ENCODE measurements around the gene ADAMTS6. TPM values are rescaled to one million over a fixed set of nuclear protein-coding genes. Genes with fewer than 3 reads are reported as not detected.

Gene ADAMTS6
- total and polyA plus RNA-seq, 9 donors: 0.80 to 3.2 (median 1.4) TPM

DNA sequence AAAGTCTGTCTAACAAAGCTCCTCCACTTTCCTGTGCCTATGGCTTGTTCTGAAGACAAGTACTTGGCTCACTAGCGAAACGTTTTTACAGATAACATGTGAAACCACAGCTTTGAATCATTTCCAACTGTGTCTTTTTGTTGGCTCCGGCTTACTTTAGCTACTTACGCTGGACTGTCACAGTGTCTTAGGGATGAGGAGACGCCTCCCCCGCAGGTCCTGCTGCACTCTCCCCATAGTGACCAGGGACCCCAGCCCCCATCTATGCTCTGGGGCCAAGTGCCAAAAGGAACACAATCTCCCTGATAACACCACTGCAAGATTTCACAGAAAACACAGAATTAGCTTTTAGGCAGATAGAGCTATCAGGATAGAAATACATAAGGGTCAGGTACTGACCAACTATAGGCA lies 219.1 kb downstream of the ADAMTS6 start:
- H3K4me3 ChIP-seq (ENCODE audit: low read length): no peak overlapping the region
- H3K27me3 ChIP-seq (ENCODE audit: control insufficient read depth, insufficient read depth, low read length): no peaks in the 10 kb centered on the region
- H3K36me3 ChIP-seq (ENCODE audit: control insufficient read depth, insufficient read depth, low read length): no peaks in the 10 kb centered on the region
- H3K9me3 ChIP-seq (replicated peaks; ENCODE audit: control insufficient read depth, low read depth, low read length): no peaks in the 10 kb centered on the region
- peak; percentile 66 for DNase-seq
- 13% methylated on average over 4 of the region's 6 CpGs for WGBS (ENCODE audit: insufficient coverage)
- H3K27ac ChIP-seq (ENCODE audit: low read length): no peak overlapping the region
- H3K4me1 ChIP-seq (ENCODE audit: control insufficient read depth, insufficient read depth, low read length): peaks cover 3% of the 10 kb centered on the region

GRCh38 chr5:65262096-65262495 lies 219.6 kb downstream of the ADAMTS6 start:
- Histone ChIP-seq H3K9me3 (replicated peaks; ENCODE audit: control insufficient read depth, low read depth, low read length) (no peaks in the 10 kb centered on the region), H3K4me1 (ENCODE audit: control insufficient read depth, insufficient read depth, low read length) (peaks cover 3% of the 10 kb centered on the region), H3K4me3 (ENCODE audit: low read length) (no peak overlapping the region), H3K36me3 (ENCODE audit: control insufficient read depth, insufficient read depth, low read length) (no peaks in the 10 kb centered on the region), H3K27me3 (ENCODE audit: control insufficient read depth, insufficient read depth, low read length) (no peaks in the 10 kb centered on the region), H3K27ac (ENCODE audit: low read length) (no peak overlapping the region)
- no peak for DNase-seq
- WGBS (ENCODE audit: insufficient coverage): 74% methylated on average over 2 of the region's 3 CpGs

DNA sequence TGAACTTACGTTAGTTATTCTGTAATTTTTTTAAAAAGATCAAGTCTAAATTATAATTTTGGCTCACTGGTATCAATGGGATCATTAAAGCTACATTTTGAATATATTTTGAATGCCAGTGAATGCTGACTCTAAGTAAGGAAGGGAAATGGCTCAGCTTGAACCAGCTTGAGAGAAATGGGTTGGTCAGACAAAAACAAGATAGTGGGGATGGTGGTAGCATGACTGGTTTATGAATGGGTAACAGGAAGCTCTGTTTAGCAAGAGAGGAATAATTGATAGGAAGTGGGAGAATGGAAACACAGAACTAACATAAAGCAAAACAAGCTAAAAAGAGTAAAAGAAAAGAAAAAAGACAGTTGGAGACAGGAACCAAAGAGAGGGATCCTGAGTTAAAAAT lies 220.2 kb downstream of the ADAMTS6 start:
- no CpG with 5 or more reads among the region's 1 CpG for WGBS (ENCODE audit: insufficient coverage)

DNA sequence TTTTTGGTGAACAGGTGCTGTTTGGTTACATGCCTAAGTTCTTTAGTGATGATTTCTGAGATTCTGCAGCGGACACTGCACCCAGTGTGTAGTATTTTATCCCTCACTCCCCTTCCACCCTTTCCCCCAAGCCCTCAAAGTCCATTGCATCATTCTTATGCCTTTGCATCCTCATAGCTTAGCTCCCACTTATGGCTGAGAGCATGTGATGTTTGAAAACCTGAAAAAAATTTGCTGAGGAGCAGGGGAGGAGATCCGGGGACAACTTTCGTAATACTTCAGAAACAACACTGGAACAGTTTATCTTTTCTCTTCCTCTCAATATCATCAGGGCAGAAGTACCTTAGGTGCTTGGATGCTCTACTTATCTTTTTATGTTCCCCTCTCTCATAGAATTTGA lies 226.4 kb downstream of the ADAMTS6 start:
- H3K27me3 ChIP-seq (ENCODE audit: control insufficient read depth, insufficient read depth, low read length): no peaks in the 10 kb centered on the region
- H3K36me3 ChIP-seq (ENCODE audit: control insufficient read depth, insufficient read depth, low read length): no peaks in the 10 kb centered on the region
- no peak overlapping the region for H3K27ac ChIP-seq (ENCODE audit: low read length)
- no peak for DNase-seq
- no peak overlapping the region for H3K4me3 ChIP-seq (ENCODE audit: low read length)
- 100% methylated on average over 1 of the region's 3 CpGs for WGBS (ENCODE audit: insufficient coverage)
- no peaks in the 10 kb centered on the region for H3K9me3 ChIP-seq (replicated peaks; ENCODE audit: control insufficient read depth, low read depth, low read length)
- H3K4me1 ChIP-seq (ENCODE audit: control insufficient read depth, insufficient read depth, low read length): no peaks in the 10 kb centered on the region

More for the DNA sequence above, 220.2 kb downstream of the ADAMTS6 start:
- no peak for DNase-seq
- H3K36me3 ChIP-seq (ENCODE audit: control insufficient read depth, insufficient read depth, low read length): no peaks in the 10 kb centered on the region
- no peak overlapping the region for H3K27ac ChIP-seq (ENCODE audit: low read length)
- H3K4me1 ChIP-seq (ENCODE audit: control insufficient read depth, insufficient read depth, low read length): peaks cover 3% of the 10 kb centered on the region
- no peak overlapping the region for H3K4me3 ChIP-seq (ENCODE audit: low read length)
- no peaks in the 10 kb centered on the region for H3K9me3 ChIP-seq (replicated peaks; ENCODE audit: control insufficient read depth, low read depth, low read length)
- H3K27me3 ChIP-seq (ENCODE audit: control insufficient read depth, insufficient read depth, low read length): no peaks in the 10 kb centered on the region

- H3K27me3 ChIP-seq (ENCODE audit: control insufficient read depth, insufficient read depth, low read length): no peaks in the 10 kb centered on the region
- H3K4me1 ChIP-seq (ENCODE audit: control insufficient read depth, insufficient read depth, low read length): no peaks in the 10 kb centered on the region
- no peaks in the 10 kb centered on the region for H3K36me3 ChIP-seq (ENCODE audit: control insufficient read depth, insufficient read depth, low read length)
- no peak overlapping the region for H3K27ac ChIP-seq (ENCODE audit: low read length)
- no CpG with 5 or more reads among the region's 6 CpGs for WGBS (ENCODE audit: insufficient coverage)
- no peaks in the 10 kb centered on the region for H3K9me3 ChIP-seq (replicated peaks; ENCODE audit: control insufficient read depth, low read depth, low read length)
- H3K4me3 ChIP-seq (ENCODE audit: low read length): no peak overlapping the region
- DNase-seq: peak; percentile 18
These were observed 228.7 kb downstream of the ADAMTS6 start for GRCh38 chr5:65252977-65253376.

DNA sequence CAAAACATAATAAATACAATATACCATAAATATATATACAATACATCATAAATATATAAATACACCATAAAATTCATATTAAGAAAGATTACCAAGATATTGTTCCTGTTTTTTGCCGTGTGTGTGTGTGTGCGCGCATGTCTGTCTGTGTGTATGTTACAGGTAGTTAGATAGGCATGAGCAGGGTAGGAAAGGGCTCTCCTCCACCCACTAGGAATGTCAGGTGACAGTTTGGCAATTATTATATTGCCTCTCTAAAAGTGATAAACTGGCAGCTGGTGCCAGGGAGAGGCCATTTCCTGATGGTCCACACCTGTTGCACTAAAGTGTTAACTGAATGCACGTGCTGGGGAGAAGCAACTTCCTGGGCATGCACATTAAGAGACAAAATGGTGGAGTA lies 232.8 kb downstream of the ADAMTS6 start:
- Histone ChIP-seq H3K4me1 (ENCODE audit: control insufficient read depth, insufficient read depth, low read length) (no peaks in the 10 kb centered on the region), H3K9me3 (replicated peaks; ENCODE audit: control insufficient read depth, low read depth, low read length) (no peaks in the 10 kb centered on the region), H3K27ac (ENCODE audit: low read length) (no peak overlapping the region), H3K27me3 (ENCODE audit: control insufficient read depth, insufficient read depth, low read length) (no peaks in the 10 kb centered on the region), H3K36me3 (ENCODE audit: control insufficient read depth, insufficient read depth, low read length) (no peaks in the 10 kb centered on the region), H3K4me3 (ENCODE audit: low read length) (no peak overlapping the region)
- no peak for DNase-seq
- 50% methylated on average over 1 of the region's 4 CpGs for WGBS (ENCODE audit: insufficient coverage)

GRCh38 chr5:65247594-65247993 lies 234.1 kb downstream of the ADAMTS6 start:
- H3K27me3 ChIP-seq (ENCODE audit: control insufficient read depth, insufficient read depth, low read length): no peaks in the 10 kb centered on the region
- no peaks in the 10 kb centered on the region for H3K9me3 ChIP-seq (replicated peaks; ENCODE audit: control insufficient read depth, low read depth, low read length)
- no peaks in the 10 kb centered on the region for H3K36me3 ChIP-seq (ENCODE audit: control insufficient read depth, insufficient read depth, low read length)
- H3K4me3 ChIP-seq (ENCODE audit: low read length): no peak overlapping the region
- no peak overlapping the region for H3K27ac ChIP-seq (ENCODE audit: low read length)
- 100% methylated on average over 1 of the region's 2 CpGs for WGBS (ENCODE audit: insufficient coverage)
- no peaks in the 10 kb centered on the region for H3K4me1 ChIP-seq (ENCODE audit: control insufficient read depth, insufficient read depth, low read length)
- no peak for DNase-seq

DNA sequence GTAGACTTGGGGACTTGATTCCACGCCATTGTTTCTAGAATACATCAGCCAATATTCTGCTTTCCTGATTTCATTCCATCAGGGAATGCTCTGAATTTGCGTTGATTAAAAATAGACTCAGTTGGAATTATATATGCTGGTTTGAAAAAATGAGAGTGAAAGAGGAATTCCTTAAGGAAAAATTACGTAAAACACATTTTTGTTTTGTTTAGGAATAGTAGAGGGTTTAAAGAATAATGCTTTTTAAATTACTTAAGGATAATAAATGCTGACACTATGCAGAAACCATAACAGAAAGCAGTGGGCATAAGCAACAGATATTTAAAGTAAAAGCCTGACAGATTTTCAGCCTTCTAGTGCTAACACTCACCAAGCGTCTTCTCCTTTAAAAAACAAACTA lies 235.0 kb downstream of the ADAMTS6 start:
- H3K4me3 ChIP-seq (ENCODE audit: low read length): no peak overlapping the region
- H3K27ac ChIP-seq (ENCODE audit: low read length): no peak overlapping the region
- no peaks in the 10 kb centered on the region for H3K36me3 ChIP-seq (ENCODE audit: control insufficient read depth, insufficient read depth, low read length)
- H3K4me1 ChIP-seq (ENCODE audit: control insufficient read depth, insufficient read depth, low read length): no peaks in the 10 kb centered on the region
- no CpG with 5 or more reads among the region's 4 CpGs for WGBS (ENCODE audit: insufficient coverage)
- no peaks in the 10 kb centered on the region for H3K9me3 ChIP-seq (replicated peaks; ENCODE audit: control insufficient read depth, low read depth, low read length)
- no peaks in the 10 kb centered on the region for H3K27me3 ChIP-seq (ENCODE audit: control insufficient read depth, insufficient read depth, low read length)
- peak; percentile 16 for DNase-seq

GRCh38 chr5:65244031-65244430 lies 237.7 kb downstream of the ADAMTS6 start:
- Histone ChIP-seq H3K27ac (ENCODE audit: low read length) (no peak overlapping the region), H3K27me3 (ENCODE audit: control insufficient read depth, insufficient read depth, low read length) (no peaks in the 10 kb centered on the region), H3K4me3 (ENCODE audit: low read length) (no peak overlapping the region), H3K4me1 (ENCODE audit: control insufficient read depth, insufficient read depth, low read length) (no peaks in the 10 kb centered on the region), H3K36me3 (ENCODE audit: control insufficient read depth, insufficient read depth, low read length) (no peaks in the 10 kb centered on the region), H3K9me3 (replicated peaks; ENCODE audit: control insufficient read depth, low read depth, low read length) (no peaks in the 10 kb centered on the region)
- WGBS (ENCODE audit: insufficient coverage): 33% methylated on average over 1 of the region's 4 CpGs
- DNase-seq: peak; percentile 16

DNA sequence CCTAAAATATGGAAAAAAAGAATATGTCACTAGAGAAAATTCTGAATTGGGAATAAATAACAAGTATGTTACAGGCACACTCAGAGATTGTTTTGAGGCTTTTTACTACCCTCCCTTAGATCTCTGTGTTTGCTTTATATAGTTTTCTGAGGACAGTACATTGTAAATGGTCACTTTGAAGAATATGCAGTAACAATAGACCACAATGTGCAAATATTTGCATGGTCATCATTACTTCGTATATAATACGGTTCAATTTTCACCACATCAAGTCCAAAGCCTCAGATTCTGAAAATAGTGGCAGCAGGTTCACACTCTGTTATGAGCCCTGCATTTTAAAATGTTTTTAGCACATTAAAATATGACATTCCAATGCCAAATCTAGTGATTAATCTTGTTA lies 238.6 kb downstream of the ADAMTS6 start:
- WGBS (ENCODE audit: insufficient coverage): no CpG with 5 or more reads among the region's 2 CpGs
- H3K27me3 ChIP-seq (ENCODE audit: control insufficient read depth, insufficient read depth, low read length): no peaks in the 10 kb centered on the region
- H3K4me1 ChIP-seq (ENCODE audit: control insufficient read depth, insufficient read depth, low read length): no peaks in the 10 kb centered on the region

DNA sequence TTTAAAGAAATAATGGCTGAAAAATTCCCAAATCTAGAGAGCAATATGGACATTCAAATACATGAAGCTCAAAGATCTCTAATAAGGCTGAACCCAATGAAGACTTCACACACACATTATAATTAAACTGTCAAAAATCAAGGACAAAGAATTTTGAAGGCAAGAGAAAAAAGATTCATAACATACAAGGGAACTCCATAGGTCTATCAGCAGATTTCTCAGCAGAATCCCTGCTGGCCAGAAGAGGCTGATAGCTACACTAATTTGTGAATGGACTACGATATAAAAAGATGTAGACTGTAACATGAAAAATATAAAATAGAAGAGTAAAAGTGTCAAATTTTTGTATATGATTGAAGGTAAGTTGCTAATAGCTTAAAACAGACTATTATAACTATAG lies 251.9 kb downstream of the ADAMTS6 start:
- no peak overlapping the region for H3K4me3 ChIP-seq (ENCODE audit: low read length)
- H3K4me1 ChIP-seq (ENCODE audit: control insufficient read depth, insufficient read depth, low read length): no peaks in the 10 kb centered on the region
- no CpG with 5 or more reads among the region's 1 CpG for WGBS (ENCODE audit: insufficient coverage)
- H3K27me3 ChIP-seq (ENCODE audit: control insufficient read depth, insufficient read depth, low read length): no peaks in the 10 kb centered on the region
- peaks cover 12% of the 10 kb centered on the region for H3K9me3 ChIP-seq (replicated peaks; ENCODE audit: control insufficient read depth, low read depth, low read length)
- no peak overlapping the region for H3K27ac ChIP-seq (ENCODE audit: low read length)
- no peak for DNase-seq
- H3K36me3 ChIP-seq (ENCODE audit: control insufficient read depth, insufficient read depth, low read length): no peaks in the 10 kb centered on the region

More for the DNA sequence above, 238.6 kb downstream of the ADAMTS6 start:
- Histone ChIP-seq H3K27ac (ENCODE audit: low read length) (no peak overlapping the region), H3K36me3 (ENCODE audit: control insufficient read depth, insufficient read depth, low read length) (no peaks in the 10 kb centered on the region), H3K9me3 (replicated peaks; ENCODE audit: control insufficient read depth, low read depth, low read length) (no peaks in the 10 kb centered on the region), H3K4me3 (ENCODE audit: low read length) (no peak overlapping the region)
- DNase-seq: no peak

Data from muscle of leg (tissue), 11 donors.